ENCODE results near the gene CRADD.
A peak's percentile ranks its signal among the peaks of the same experiment; 100 is the strongest.

CRADD gene

GRCh38 chr12:93736640-93737178 lies 59.5 kb downstream of the CRADD start:
- TF ChIP-seq CTCF (IDR thresholded peaks at IDR 0.05; ENCODE audit: low read depth, low read length), result no peak
- DNase-seq (ENCODE audit: extremely low read depth, low read depth), result no peak

- no peak for TF ChIP-seq CTCF (IDR thresholded peaks at IDR 0.05; ENCODE audit: low read depth, low read length)
These were observed 60.5 kb downstream of the CRADD start for GRCh38 chr12:93737457-93738198.

GRCh38 chr12:93738199-93739058 lies 61.3 kb downstream of the CRADD start:
- no peak for TF ChIP-seq CTCF (IDR thresholded peaks at IDR 0.05; ENCODE audit: low read depth, low read length)
- no peak for DNase-seq (ENCODE audit: extremely low read depth, low read depth)

More at GRCh38 chr12:93737457-93738198, 60.5 kb downstream of the CRADD start:
- no peak for DNase-seq (ENCODE audit: extremely low read depth, low read depth)

- no peak for DNase-seq (ENCODE audit: extremely low read depth, low read depth)
- TF ChIP-seq CTCF (IDR thresholded peaks at IDR 0.05; ENCODE audit: low read depth, low read length), result no peak
These were observed 63.6 kb downstream of the CRADD start for GRCh38 chr12:93740751-93741150.

GRCh38 chr12:93741659-93742109 lies 64.5 kb downstream of the CRADD start:
- no peak for DNase-seq (ENCODE audit: extremely low read depth, low read depth)

GRCh38 chr12:93742110-93742934 lies 65.1 kb downstream of the CRADD start:
- DNase-seq (ENCODE audit: extremely low read depth, low read depth), result peak; percentile 54

More at GRCh38 chr12:93741659-93742109, 64.5 kb downstream of the CRADD start:
- no peak for TF ChIP-seq CTCF (IDR thresholded peaks at IDR 0.05; ENCODE audit: low read depth, low read length)

More at GRCh38 chr12:93742110-93742934, 65.1 kb downstream of the CRADD start:
- TF ChIP-seq CTCF (IDR thresholded peaks at IDR 0.05; ENCODE audit: low read depth, low read length), result peak; percentile 31
